T47D (cell line): ENCODE measurements around the gene SNX14.
"Not testable (repeated sequence)": the region's sequence is repeated elsewhere in the genome, so short reads cannot be mapped to it uniquely, and the experiment has no call there.

Source experiments
- DNase-seq, 2 experiments: peaks; one replicate each; pipeline versions ENCODE4 v3.0.0 to v3.0.0-alpha.2; 2011 to 2012; ENCODE audit warnings: low read depth in 1 of 2, low spot score in 1 of 2
- JUND ChIP-seq: IDR thresholded peaks from 2 replicates; pipeline ENCODE4 v1.6.1; 2012; ENCODE audit warnings: low read depth
- in situ Hi-C: cut with HindIII; loops from 2 replicates; pipeline ENCODE4 v1.10.0; 2016; ENCODE audit warnings: low sequenced_read_pairs, low pct_unique_long_range_greater_than_20kb

Gene SNX14, protein sequence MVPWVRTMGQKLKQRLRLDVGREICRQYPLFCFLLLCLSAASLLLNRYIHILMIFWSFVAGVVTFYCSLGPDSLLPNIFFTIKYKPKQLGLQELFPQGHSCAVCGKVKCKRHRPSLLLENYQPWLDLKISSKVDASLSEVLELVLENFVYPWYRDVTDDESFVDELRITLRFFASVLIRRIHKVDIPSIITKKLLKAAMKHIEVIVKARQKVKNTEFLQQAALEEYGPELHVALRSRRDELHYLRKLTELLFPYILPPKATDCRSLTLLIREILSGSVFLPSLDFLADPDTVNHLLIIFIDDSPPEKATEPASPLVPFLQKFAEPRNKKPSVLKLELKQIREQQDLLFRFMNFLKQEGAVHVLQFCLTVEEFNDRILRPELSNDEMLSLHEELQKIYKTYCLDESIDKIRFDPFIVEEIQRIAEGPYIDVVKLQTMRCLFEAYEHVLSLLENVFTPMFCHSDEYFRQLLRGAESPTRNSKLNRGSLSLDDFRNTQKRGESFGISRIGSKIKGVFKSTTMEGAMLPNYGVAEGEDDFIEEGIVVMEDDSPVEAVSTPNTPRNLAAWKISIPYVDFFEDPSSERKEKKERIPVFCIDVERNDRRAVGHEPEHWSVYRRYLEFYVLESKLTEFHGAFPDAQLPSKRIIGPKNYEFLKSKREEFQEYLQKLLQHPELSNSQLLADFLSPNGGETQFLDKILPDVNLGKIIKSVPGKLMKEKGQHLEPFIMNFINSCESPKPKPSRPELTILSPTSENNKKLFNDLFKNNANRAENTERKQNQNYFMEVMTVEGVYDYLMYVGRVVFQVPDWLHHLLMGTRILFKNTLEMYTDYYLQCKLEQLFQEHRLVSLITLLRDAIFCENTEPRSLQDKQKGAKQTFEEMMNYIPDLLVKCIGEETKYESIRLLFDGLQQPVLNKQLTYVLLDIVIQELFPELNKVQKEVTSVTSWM

GRCh38 chr6:85593438-85594196, at the start of gene SNX14:
Gene SNX14 (minus strand): TSS chr6:85593858. CDS start chr6:85593718, 140 bp downstream.
- in situ Hi-C loops: no loop called here
- TF ChIP-seq JUND: no peak
- DNase-seq: peak; percentile 62 to 95

GRCh38 chr6:85642774-85643536, 49.3 kb upstream of the SNX14 start, which contains the start of gene SYNCRIP:
Gene SYNCRIP (minus strand): TSS chr6:85642886. CDS start chr6:85641439, 1,447 bp downstream.
- no peak for TF ChIP-seq JUND
- in situ Hi-C loops: no loop called here
- DNase-seq: peak; percentile 56 to 98

DNA sequence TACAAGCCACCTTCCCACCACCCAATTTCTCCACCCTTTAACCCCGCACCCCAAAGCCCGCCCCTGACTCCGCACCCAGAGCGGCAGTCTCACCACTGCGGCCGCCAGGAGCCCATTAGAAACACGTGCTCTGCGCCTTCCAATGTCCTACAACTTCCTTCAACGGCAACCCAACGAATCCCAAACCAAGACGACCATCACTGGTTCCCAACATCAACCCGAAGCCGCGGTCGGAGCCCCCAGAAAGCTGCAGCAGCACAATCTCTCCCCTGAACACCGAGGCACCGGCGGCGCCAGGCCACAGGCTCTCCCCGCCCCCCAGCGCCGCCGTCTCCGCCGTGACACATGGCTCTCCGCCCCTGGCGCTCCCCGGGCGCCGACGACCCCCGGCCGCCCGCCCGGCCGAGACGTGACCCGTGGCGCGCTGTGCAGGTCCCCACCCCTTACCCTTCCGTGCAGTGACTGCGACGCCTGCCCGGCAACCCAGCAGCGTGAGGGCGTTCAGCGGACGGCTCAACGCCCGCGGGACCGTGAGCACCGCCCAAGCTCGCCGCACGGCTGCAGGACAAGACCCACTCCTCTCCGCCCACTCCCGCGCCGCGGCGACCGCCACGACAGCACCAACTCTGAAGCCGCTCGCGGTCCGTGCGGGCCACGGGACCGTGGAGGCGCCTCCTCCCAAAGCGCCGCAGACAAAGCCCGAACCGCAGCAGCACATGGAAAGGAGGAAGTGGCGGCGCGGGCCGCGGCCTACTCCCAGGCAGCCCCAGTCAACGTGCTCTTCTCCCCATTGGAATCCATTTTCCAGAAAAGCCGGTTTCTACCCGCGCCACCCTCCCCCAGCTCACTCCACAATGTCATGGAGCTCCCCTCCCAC, 48.5 kb upstream of the SNX14 start:
- TF ChIP-seq JUND: no peak
- peak; percentile 28 to 57 for DNase-seq
- in situ Hi-C loops: no loop called here

- DNase-seq: no peak
- in situ Hi-C loops: no loop called here
Observed at GRCh38 chr6:85641522-85641896, 47.9 kb upstream of the SNX14 start.

GRCh38 chr6:85640821-85641220, 47.2 kb upstream of the SNX14 start:
- in situ Hi-C loops: no loop called here
- no peak for TF ChIP-seq JUND
- DNase-seq: no peak

More at GRCh38 chr6:85641522-85641896, 47.9 kb upstream of the SNX14 start:
- no peak for TF ChIP-seq JUND

DNA sequence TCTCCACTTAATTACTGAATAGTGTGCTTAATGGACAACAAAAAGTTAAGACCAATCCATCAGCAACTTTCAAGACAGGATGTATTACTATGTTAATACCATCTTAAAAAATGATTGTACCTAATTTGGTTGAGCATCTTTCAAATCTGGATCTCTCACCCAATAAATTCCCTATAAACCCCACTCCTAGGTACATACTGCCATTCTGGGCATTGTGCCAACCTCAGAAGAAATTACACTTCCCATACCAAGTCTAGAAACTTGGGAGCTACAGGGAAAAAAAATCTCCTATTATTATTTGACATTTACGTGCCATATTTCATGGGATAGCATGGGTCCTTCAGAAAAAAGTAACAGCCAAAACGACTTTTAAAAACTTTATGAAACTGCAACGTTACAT, 43.9 kb upstream of the SNX14 start:
- in situ Hi-C loops: no loop called here
- DNase-seq: no peak
- no peak for TF ChIP-seq JUND

DNA sequence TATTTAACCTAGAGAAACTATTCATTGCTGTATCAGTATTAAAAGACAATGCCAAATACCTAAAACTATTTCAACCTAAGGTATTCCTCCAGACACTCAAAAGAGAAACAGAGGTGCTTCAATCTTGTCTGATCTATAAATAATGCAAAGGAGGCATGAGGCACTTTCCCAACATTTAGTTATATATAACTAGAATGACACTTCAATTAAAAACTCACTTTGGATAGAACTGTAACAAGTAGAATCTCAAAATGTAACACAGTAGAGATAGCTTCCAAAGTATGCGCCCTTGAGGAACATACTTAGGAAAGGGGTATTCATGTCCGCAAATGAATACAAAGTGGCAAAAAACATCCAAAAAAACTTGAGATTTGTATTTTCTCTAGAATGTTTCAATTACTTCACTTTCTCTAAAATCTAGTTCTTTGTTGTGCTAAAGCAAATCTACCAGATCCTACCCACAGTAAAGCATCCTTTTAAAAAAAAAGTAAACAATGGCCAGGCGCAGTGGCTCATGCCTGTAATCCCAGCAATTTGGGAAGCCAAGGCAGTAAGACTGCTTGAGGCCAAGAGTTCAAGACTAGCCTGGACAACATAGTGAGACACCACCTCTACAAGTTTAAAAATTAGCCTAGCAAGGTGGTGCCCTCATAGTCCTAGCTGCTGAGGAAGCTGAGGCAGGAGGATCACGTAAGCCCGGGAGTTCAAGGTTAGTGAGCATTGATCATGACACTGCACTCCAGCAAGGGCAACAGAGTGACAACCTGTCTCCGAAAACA, 38.7 kb upstream of the SNX14 start:
- TF ChIP-seq JUND: no peak
- DNase-seq: no peak
- in situ Hi-C loops: no loop called here

DNA sequence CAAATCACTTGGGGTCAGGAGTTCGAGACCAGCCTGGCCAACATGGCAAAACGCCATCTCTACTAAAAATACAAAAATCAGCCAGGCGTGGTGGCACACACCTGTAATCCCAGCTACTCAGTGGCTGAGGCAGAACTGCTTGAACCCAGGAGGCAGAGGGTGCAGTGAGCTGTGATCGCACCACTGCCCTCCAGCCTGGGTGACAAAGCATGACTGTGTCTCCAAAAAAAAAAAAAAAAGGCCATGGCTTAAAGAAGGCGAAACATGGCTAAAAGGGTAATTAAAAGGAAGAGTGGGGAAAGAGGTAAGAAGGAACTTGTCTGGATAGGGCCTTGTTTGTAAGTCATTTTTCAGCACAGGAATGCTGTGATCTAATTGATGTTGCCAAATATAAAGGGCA, 37.5 kb upstream of the SNX14 start:
- in situ Hi-C loops, DNase-seq: not testable (repeated sequence)

DNA sequence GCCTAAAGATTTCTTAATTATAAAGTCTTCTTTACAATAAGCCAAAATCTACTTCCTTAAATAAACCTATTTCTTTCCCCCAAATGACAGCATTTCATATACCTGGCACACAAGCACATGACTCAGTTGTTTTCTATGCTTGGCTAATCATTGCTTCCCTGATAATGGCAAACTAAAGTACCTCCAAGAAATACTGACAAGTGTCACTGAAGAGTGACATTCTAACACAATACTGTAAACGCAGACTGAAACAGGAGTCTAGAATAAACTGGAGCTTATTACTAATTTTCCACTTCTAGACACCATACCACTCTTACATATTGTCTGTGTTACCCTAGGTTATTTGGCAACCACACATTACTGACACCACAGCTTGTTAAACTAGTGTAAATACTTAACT, 34.7 kb upstream of the SNX14 start:
- DNase-seq: no peak
- in situ Hi-C loops: no loop called here
- no peak for TF ChIP-seq JUND

GRCh38 chr6:85620308-85620707, 26.6 kb upstream of the SNX14 start:
- no peak for DNase-seq
- no peak for TF ChIP-seq JUND
- in situ Hi-C loops: no loop called here
